Right atrium auricular region (tissue), 2 donors: ENCODE results near the gene CXADR. TPM values are rescaled to one million over a fixed set of nuclear protein-coding genes. Genes with fewer than 3 reads are reported as not detected.

ENCODE experiments used
- DNase-seq: peaks from one replicate; pipeline ENCODE4 v3.0.0-alpha.2; 2019; ENCODE audit warnings: low spot score
- H3K27ac ChIP-seq, 2 donors: fragments of 200-600 bp; sonication (generic); 1 replicate in 1 of 2; 2 replicates in 1 of 2; pipeline ENCODE4 v1.5.1; 2016 to 2019
- H3K27me3 ChIP-seq, 2 donors: fragments of 200-600 bp; sonication (generic); one replicate each; pipeline versions ENCODE4 v1.5.1 to v1.6.0; 2017 to 2019
- H3K36me3 ChIP-seq: fragments of 200-600 bp; sonication (generic); one replicate; pipeline ENCODE4 v1.5.1; 2016
- H3K4me1 ChIP-seq, 2 donors: fragments of 200-600 bp; sonication (generic); one replicate each; pipeline versions ENCODE4 v1.5.1 to v1.6.0; 2017 to 2019
- H3K4me3 ChIP-seq, 2 donors: fragments of 200-600 bp; sonication (generic); 1 replicate in 1 of 2; 2 replicates in 1 of 2; pipeline ENCODE4 v1.5.1; 2017 to 2019; ENCODE audit warnings: mild to moderate bottlenecking in 1 of 2, moderate library complexity in 1 of 2
- H3K9me3 ChIP-seq, 2 donors: fragments of 200-600 bp; sonication (generic); one replicate each; pipeline ENCODE4 v1.5.1; 2019
- CTCF ChIP-seq, 2 donors: fragments of 200-600 bp; sonication (generic); IDR thresholded peaks; one replicate each; pipeline ENCODE4 v1.5.1; 2019; ENCODE audit warnings: antibody characterized with exemption in 2 of 2
- total RNA-seq, 2 donors: library from RNA; depleted of rRNA; stranded (reverse); fragments of >200 nt; gene quantifications; one replicate each; pipeline ENCODE4 v1.1.0, GENCODE V29; 2016

Gene CXADR
- total RNA-seq, 2 donors from 2014 or later: 25.8 to 28.8 TPM

- no peak for DNase-seq
- Histone ChIP-seq H3K27ac (no peak overlapping the region), H3K9me3 (no peaks in the 10 kb centered on the region), H3K4me1 (no peaks in the 10 kb centered on the region), H3K36me3 (no peaks in the 10 kb centered on the region), H3K4me3 (no peak overlapping the region), H3K27me3 (no peaks in the 10 kb centered on the region)
- no peak for TF ChIP-seq CTCF (IDR thresholded peaks at IDR 0.05)
These were observed 57.9 kb downstream of the CXADR start for GRCh38 chr21:17570786-17571185.

- Histone ChIP-seq H3K27ac (no peak overlapping the region), H3K36me3 (no peaks in the 10 kb centered on the region), H3K27me3 (no peaks in the 10 kb centered on the region), H3K4me1 (no peaks in the 10 kb centered on the region), H3K4me3 (no peak overlapping the region), H3K9me3 (no peaks in the 10 kb centered on the region)
- no peak for TF ChIP-seq CTCF (IDR thresholded peaks at IDR 0.05)
- no peak for DNase-seq
These were observed 59.6 kb downstream of the CXADR start for GRCh38 chr21:17572431-17572830.

- DNase-seq: no peak
- Histone ChIP-seq H3K27me3 (no peaks in the 10 kb centered on the region), H3K9me3 (no peaks in the 10 kb centered on the region), H3K4me1 (no peaks in the 10 kb centered on the region), H3K27ac (no peak overlapping the region), H3K4me3 (no peak overlapping the region), H3K36me3 (no peaks in the 10 kb centered on the region)
- no peak for TF ChIP-seq CTCF (IDR thresholded peaks at IDR 0.05)
These were observed 62.2 kb downstream of the CXADR start for GRCh38 chr21:17575076-17575475.

GRCh38 chr21:17576080-17576835 is 63.4 kb downstream of the CXADR start:
- no peak for DNase-seq
- H3K4me3 ChIP-seq: no peak overlapping the region
- no peaks in the 10 kb centered on the region for H3K27me3 ChIP-seq
- H3K27ac ChIP-seq: no peak overlapping the region
- no peak for TF ChIP-seq CTCF (IDR thresholded peaks at IDR 0.05)
- no peaks in the 10 kb centered on the region for H3K4me1 ChIP-seq
- no peaks in the 10 kb centered on the region for H3K36me3 ChIP-seq
- H3K9me3 ChIP-seq: no peaks in the 10 kb centered on the region

DNA sequence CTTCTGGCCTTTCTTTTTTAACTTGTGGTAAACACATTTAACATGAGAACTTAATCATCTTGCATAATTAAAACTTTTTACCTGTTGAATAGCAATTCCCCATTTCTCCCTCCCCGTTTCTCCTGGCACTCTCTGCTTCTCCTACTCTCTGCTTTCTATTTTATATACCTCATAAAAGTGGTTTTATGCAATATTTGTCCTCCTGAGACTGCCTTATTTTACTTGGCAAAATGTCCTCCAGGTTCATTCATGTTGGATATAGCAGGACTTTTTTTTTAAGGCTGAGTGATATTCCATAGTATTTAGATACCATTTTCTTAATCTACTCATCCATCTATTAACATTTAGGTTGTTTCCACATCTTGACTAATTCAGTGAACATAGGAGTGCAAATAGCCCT is 64.9 kb downstream of the CXADR start:
- TF ChIP-seq CTCF (IDR thresholded peaks at IDR 0.05): no peak
- no peaks in the 10 kb centered on the region for H3K27me3 ChIP-seq
- no peaks in the 10 kb centered on the region for H3K4me1 ChIP-seq
- no peak overlapping the region for H3K4me3 ChIP-seq
- no peak for DNase-seq
- no peak overlapping the region for H3K27ac ChIP-seq
- H3K36me3 ChIP-seq: no peaks in the 10 kb centered on the region
- no peaks in the 10 kb centered on the region for H3K9me3 ChIP-seq

DNA sequence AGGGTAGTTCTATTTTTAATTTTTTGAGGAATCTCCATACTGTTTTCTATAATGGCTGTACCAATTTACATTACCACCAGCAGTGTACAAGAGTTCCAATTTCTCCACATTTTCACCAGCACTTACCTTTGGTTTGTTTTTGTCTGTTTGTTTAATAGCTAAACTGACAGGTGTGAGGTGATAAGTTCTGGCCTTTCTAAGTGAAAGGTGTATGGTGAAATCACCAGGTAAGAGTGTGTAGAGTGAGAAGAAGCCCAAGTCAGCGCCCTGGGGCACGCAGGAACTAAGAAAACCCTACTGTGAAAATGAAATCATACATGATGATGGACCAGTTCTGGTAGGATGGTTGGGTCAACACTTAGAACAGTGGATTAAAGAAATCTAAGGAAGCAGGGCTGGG is 65.3 kb downstream of the CXADR start:
- H3K4me3 ChIP-seq: no peak overlapping the region
- H3K27ac ChIP-seq: no peak overlapping the region
- no peaks in the 10 kb centered on the region for H3K4me1 ChIP-seq
- no peak for DNase-seq
- no peak for TF ChIP-seq CTCF (IDR thresholded peaks at IDR 0.05)
- H3K9me3 ChIP-seq: no peaks in the 10 kb centered on the region
- H3K27me3 ChIP-seq: no peaks in the 10 kb centered on the region
- H3K36me3 ChIP-seq: no peaks in the 10 kb centered on the region
